ENCODE data around the gene SRPRA.
"Not testable (repeated sequence)": the region's sequence is repeated elsewhere in the genome, so short reads cannot be mapped to it uniquely, and the experiment has no call there.

The SRPRA gene

DNA sequence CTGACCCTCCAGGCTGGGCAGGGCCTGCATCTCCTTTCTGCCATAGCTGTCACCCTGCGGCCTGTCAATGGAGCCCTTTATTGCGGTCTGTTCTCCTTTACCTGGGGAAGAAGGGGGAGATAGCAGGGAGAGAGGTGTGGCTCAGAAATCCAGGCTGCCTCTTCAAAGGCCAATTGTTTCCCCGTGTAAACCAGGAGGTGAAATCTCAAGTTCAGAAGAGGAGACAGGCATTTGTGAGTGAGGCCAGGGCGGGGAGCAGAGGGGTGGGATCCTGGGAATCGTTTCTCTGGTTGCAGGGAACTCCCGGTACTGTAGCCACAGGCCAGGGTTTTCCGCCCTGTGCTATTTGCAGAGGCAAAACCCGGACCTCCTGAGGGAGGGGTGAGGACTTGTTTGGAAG, 44.3 kb upstream of the SRPRA start:
- TF ChIP-seq, protein P1, sequence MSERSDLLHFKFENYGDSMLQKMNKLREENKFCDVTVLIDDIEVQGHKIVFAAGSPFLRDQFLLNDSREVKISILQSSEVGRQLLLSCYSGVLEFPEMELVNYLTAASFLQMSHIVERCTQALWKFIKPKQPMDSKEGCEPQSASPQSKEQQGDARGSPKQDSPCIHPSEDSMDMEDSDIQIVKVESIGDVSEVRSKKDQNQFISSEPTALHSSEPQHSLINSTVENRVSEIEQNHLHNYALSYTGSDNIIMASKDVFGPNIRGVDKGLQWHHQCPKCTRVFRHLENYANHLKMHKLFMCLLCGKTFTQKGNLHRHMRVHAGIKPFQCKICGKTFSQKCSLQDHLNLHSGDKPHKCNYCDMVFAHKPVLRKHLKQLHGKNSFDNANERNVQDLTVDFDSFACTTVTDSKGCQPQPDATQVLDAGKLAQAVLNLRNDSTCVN (tag by site-specific recombination; optimal IDR thresholded peaks at IDR 0.05): no peak
- no peak for TF ChIP-seq ZBTB7A (tag by site-specific recombination; IDR thresholded peaks at IDR 0.05; ENCODE audit: low read depth)
- TF ChIP-seq GLI4 (tag by site-specific recombination; IDR thresholded peaks at IDR 0.05): no peak
- TF ChIP-seq ZNF311 (tag by site-specific recombination; IDR thresholded peaks at IDR 0.05; ENCODE audit: borderline replicate concordance): no peak
- peaks cover 0 to 3% of the 10 kb centered on the region in 2 experiments; a peak in 1 of 3 replicates for H3K36me3 ChIP-seq (ENCODE audit: control insufficient read depth in 2 of 2, insufficient read depth in 1 of 2, low read length in 2 of 2)
- H3K9me3 ChIP-seq (ENCODE audit: control insufficient read depth, insufficient read depth, low read depth, low read length): no peaks in the 10 kb centered on the region
- peaks cover 8% of the 10 kb centered on the region for H3K4me1 ChIP-seq (ENCODE audit: control insufficient read depth, insufficient read depth, low read length)
- ChIA-PET POLR2A (no interaction called here), CTCF (interaction anchor here (0.9 to 6.9 kb wide), 3 partner anchors 57 to 166 kb away, joined by 4 to 69 read pairs (median 13); no protein-coding TSS in a partner anchor)
- H3K4me3 ChIP-seq (ENCODE audit: low read depth, low read length): no peak overlapping the region
- H3K27ac ChIP-seq (ENCODE audit: extremely low read depth, low read depth, low read length): no peak overlapping the region

DNA sequence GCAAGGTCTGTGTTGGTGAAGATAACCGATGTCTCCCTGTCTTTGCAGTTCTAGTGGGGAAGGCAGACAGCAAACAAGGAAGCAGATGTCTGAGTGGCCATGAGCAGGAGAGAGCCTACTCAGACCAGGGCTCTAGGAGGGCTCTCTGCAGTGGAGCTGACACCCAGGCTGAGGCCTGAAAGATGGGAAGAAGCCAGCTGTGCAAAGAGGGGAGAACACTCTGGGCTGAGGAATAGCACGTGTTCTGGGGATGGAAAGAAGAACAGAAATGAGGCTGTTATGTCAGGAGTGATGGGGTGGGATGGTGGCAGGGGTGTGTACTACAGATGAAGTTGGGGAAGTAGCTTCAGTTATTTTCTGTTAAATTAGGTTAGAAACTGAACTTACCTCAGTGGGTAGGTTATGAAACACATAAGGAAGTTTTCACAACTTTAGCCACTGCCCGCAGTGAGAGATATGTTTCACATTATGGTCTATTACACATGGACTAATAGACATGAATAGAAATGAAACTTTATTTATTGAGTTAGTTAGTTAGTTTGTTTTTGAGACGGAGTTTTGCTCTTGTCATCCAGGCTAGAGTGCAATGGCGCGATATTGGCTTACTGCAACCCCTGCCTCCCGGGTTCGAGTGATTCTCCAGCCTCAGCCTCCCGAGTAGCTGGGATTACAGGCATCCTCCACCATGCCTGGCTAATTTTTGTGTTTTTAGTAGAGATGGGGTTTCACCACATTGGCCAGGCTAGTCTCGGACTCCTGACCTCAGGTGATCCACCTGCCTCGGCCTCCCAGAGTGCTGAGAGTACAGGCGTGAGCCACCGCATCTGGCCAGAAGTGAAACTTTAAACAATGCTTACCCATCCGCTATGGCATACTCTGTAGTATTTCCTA, 43.0 kb upstream of the SRPRA start:
- TF ChIP-seq ZNF555 (tag by site-specific recombination; conservative IDR thresholded peaks at IDR 0.05): no peak
- TF ChIP-seq ZNF350 (tag by site-specific recombination; IDR thresholded peaks at IDR 0.05): no peak
- ChIA-PET CTCF (interaction anchor here (0.6 to 6.9 kb wide), 24 partner anchors 7 to 1838 kb away, joined by 3 to 69 read pairs (median 4); no protein-coding TSS in a partner anchor), POLR2A (no interaction called here)
- Histone ChIP-seq H3K36me3 (ENCODE audit: control insufficient read depth in 2 of 2, insufficient read depth in 1 of 2, low read length in 2 of 2) (peaks cover 0 to 3% of the 10 kb centered on the region in 2 experiments; a peak in 1 of 3 replicates), H3K27ac (ENCODE audit: extremely low read depth, low read depth, low read length) (no peak overlapping the region), H3K4me3 (ENCODE audit: low read depth, low read length) (no peak overlapping the region), H3K9me3 (ENCODE audit: control insufficient read depth, insufficient read depth, low read depth, low read length) (no peaks in the 10 kb centered on the region), H3K4me1 (ENCODE audit: control insufficient read depth, insufficient read depth, low read length) (no peaks in the 10 kb centered on the region)

DNA sequence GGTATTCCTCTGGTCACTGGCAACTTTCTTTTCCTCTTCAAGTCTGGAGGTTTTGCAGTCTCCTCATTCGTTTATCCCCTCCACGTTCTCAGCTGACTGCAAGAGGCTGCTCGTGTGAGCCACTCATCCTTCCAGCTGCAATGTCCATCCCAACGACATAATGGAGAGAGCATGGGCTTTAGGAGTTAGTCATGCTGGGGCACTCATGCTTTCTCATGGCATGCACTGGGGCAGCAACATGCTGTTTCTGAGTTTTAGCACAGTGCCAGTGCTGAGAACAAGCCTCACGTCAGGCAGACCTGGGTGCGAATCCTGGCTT, 42.3 kb upstream of the SRPRA start:
- Histone ChIP-seq H3K4me3 (ENCODE audit: low read depth, low read length) (no peak overlapping the region), H3K27ac (ENCODE audit: extremely low read depth, low read depth, low read length) (no peak overlapping the region), H3K36me3 (ENCODE audit: control insufficient read depth in 2 of 2, insufficient read depth in 1 of 2, low read length in 2 of 2) (peaks cover 0 to 3% of the 10 kb centered on the region in 2 experiments; a peak in 1 of 3 replicates), H3K9me3 (ENCODE audit: control insufficient read depth, insufficient read depth, low read depth, low read length) (no peaks in the 10 kb centered on the region), H3K4me1 (ENCODE audit: control insufficient read depth, insufficient read depth, low read length) (no peaks in the 10 kb centered on the region)
- TF ChIP-seq, protein P2, sequence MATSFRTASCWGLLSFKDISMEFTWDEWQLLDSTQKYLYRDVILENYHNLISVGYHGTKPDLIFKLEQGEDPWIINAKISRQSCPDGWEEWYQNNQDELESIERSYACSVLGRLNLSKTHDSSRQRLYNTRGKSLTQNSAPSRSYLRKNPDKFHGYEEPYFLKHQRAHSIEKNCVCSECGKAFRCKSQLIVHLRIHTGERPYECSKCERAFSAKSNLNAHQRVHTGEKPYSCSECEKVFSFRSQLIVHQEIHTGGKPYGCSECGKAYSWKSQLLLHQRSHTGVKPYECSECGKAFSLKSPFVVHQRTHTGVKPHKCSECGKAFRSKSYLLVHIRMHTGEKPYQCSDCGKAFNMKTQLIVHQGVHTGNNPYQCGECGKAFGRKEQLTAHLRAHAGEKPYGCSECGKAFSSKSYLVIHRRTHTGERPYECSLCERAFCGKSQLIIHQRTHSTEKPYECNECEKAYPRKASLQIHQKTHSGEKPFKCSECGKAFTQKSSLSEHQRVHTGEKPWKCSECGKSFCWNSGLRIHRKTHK (tag by site-specific recombination; IDR thresholded peaks at IDR 0.05): no peak
- ChIA-PET POLR2A (no interaction called here), CTCF (interaction anchor here (0.5 to 6.9 kb wide), 37 partner anchors 8 to 1837 kb away, joined by 3 to 69 read pairs (median 4); no protein-coding TSS in a partner anchor)

DNA sequence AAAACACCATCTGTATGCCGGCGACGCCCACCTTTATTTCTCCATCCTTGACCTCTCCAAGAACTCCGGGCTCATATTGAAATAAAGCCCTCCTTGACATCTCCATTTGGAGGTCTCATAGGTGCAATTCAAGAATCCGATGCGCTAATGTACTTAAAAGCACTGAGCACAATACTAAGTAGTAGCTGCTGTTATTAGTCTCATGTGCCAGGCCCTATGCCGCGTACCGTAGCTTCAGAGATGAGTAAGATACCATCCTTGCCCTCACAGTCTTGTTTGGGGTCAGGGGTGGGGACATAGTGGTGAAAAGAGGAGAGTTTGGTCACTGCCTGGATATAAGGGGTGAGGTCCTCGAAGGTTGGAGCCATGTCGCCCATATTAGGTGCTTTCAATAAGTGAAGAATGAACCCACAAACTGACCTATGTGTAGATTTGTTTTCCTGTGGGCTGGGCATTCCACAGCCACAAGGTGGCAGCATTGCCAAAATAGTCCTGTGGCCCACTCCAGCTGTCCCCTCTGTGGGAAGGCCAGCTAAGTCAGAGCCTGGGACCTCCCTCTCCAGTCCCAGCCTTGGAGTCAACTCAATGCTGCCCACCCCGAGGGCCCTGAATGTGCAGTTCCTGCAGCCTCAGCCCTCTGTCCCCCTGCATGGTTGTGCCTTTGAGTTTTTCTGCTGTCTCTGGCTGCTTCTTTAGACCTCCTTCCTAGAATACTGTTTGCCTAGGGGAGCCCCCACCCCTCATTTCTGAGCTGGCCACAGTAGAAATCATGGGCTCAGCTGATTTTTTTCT, 41.7 kb upstream of the SRPRA start:
- Histone ChIP-seq H3K27ac (ENCODE audit: extremely low read depth, low read depth, low read length) (no peak overlapping the region), H3K4me1 (ENCODE audit: control insufficient read depth, insufficient read depth, low read length) (no peaks in the 10 kb centered on the region), H3K36me3 (ENCODE audit: control insufficient read depth in 2 of 2, insufficient read depth in 1 of 2, low read length in 2 of 2) (peaks cover 0 to 3% of the 10 kb centered on the region in 2 experiments; a peak in 1 of 3 replicates), H3K4me3 (ENCODE audit: low read depth, low read length) (no peak overlapping the region), H3K9me3 (ENCODE audit: control insufficient read depth, insufficient read depth, low read depth, low read length) (no peaks in the 10 kb centered on the region)
- TF ChIP-seq, protein P3, sequence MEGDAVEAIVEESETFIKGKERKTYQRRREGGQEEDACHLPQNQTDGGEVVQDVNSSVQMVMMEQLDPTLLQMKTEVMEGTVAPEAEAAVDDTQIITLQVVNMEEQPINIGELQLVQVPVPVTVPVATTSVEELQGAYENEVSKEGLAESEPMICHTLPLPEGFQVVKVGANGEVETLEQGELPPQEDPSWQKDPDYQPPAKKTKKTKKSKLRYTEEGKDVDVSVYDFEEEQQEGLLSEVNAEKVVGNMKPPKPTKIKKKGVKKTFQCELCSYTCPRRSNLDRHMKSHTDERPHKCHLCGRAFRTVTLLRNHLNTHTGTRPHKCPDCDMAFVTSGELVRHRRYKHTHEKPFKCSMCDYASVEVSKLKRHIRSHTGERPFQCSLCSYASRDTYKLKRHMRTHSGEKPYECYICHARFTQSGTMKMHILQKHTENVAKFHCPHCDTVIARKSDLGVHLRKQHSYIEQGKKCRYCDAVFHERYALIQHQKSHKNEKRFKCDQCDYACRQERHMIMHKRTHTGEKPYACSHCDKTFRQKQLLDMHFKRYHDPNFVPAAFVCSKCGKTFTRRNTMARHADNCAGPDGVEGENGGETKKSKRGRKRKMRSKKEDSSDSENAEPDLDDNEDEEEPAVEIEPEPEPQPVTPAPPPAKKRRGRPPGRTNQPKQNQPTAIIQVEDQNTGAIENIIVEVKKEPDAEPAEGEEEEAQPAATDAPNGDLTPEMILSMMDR (tag by site-specific recombination; IDR thresholded peaks at IDR 0.05): peak; percentile 49; the same call in 1 of the 2 replicates
- TF ChIP-seq ZNF654 (tag by site-specific recombination; IDR thresholded peaks at IDR 0.05; ENCODE audit: low read depth): peak; percentile 83
- TF ChIP-seq ZNF140 (tag by site-specific recombination; IDR thresholded peaks at IDR 0.05): no peak
- POLR2A ChIA-PET: no interaction called here
- CTCF ChIA-PET: interaction anchor here (0.5 to 6.9 kb wide), 38 partner anchors 9 to 836 kb away, joined by 3 to 69 read pairs (median 4); no protein-coding TSS in a partner anchor

DNA sequence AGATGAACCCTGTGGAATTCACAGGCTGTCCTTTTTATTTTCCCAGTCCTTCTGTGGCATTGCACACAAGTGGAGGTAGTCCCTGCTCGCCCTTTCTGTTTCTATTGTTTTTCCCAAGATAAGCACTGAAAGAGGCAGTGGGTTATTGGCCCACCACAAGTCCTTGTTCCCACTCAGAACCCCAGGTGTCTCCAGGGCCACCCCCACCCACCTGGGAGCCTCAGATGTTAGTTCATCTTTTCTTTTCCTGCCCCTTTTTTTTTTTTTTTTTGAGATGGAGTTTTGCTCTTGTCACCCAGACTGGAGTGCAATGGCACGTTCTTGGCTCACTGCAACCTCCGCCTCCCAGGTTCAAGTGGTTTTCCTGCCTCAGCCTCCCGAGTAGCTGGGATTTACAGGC, 40.1 kb upstream of the SRPRA start:
- CTCF ChIA-PET: interaction anchor here (0.7 to 6.9 kb wide), 2 partner anchors 170 to 404 kb away, joined by 3 to 69 read pairs; no protein-coding TSS in a partner anchor

More for the DNA sequence above, 40.1 kb upstream of the SRPRA start:
- POLR2A ChIA-PET: interaction anchor here (0.7 kb wide), 1 partner anchor 60 kb away, joined by 9 read pairs; no protein-coding TSS in a partner anchor
- not testable (repeated sequence) for H3K9me3 ChIP-seq (ENCODE audit: control insufficient read depth, insufficient read depth, low read depth, low read length); H3K27ac ChIP-seq (ENCODE audit: extremely low read depth, low read depth, low read length); H3K4me3 ChIP-seq (ENCODE audit: low read depth, low read length); H3K36me3 ChIP-seq (ENCODE audit: control insufficient read depth in 2 of 2, insufficient read depth in 1 of 2, low read length in 2 of 2); H3K4me1 ChIP-seq (ENCODE audit: control insufficient read depth, insufficient read depth, low read length)

All from HEK293 (cell line).